Ascending aorta (tissue), 2 donors: Measurements from ENCODE around the gene STMN1. TPM values are rescaled to one million over a fixed set of nuclear protein-coding genes. Genes with fewer than 3 reads are reported as not detected.

Experiments used
- DNase-seq, 2 donors: peaks; one replicate each; pipeline ENCODE4 v3.0.0-alpha.2; 2019; ENCODE audit warnings: low spot score in 2 of 2
- H3K27ac ChIP-seq, 2 donors: fragments of 200-600 bp; sonication (generic); one replicate each; pipeline ENCODE4 v1.5.1; 2016 to 2017; ENCODE audit warnings: mild to moderate bottlenecking in 1 of 2
- H3K27me3 ChIP-seq: fragments of 200-600 bp; sonication (generic); one replicate; pipeline ENCODE4 v1.5.1; 2017
- H3K36me3 ChIP-seq, 2 donors: fragments of 200-600 bp; sonication (generic); one replicate each; pipeline ENCODE4 v1.5.1; 2016
- H3K4me1 ChIP-seq, 2 donors: fragments of 200-600 bp; sonication (generic); one replicate each; pipeline ENCODE4 v1.5.1; 2016 to 2017; ENCODE audit warnings: mild to moderate bottlenecking in 1 of 2
- H3K4me3 ChIP-seq, 2 donors: fragments of 200-600 bp; sonication (generic); one replicate each; pipeline ENCODE4 v1.5.1; 2016 to 2017; ENCODE audit warnings: mild to moderate bottlenecking in 1 of 2
- H3K9me3 ChIP-seq, 2 donors: fragments of 200-600 bp; sonication (generic); one replicate each; pipeline ENCODE4 v1.5.1; 2016
- intact Hi-C: fragments of 100-400 bp; cut with DNase I; formaldehyde crosslinking; loops from one replicate; pipeline ENCODE4 v1.15.1; 2023
- total RNA-seq: library from RNA; depleted of rRNA; stranded (reverse); fragments of >200 nt; gene quantifications from one replicate; pipeline ENCODE4 v1.1.0, GENCODE V29; 2016
- TF ChIP-seq, protein P1 (sequence below), 3 experiments: fragments of 200-600 bp in 2 of 3; fragments of 450-650 bp in 1 of 3; sonication (generic) in 2 of 3; IDR thresholded peaks; one replicate each; pipeline ENCODE4 v1.5.1; 2016 to 2019; ENCODE audit warnings: antibody characterized with exemption in 3 of 3, mild to moderate bottlenecking in 1 of 3, moderate library complexity in 1 of 3

Gene STMN1
- total RNA-seq, 1 donor from 2014 or later = 16.8 TPM

DNA sequence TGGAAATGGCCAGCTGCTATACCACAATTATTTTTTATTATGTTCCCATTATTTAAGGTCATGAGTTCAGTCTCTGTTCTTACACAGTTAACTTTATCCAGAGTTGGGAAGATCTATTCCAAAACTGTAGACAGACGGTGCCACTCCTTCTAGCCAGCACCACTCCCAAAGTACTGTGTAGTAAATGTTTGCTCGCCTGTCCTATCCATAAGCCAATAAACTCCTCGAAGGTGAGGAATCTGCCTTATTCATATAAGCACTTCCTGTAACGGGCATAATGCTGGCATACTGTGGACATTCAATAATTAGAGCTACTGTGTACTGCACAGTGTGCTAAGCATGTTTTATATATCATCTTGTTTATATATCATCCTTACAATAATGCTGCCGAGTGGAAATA lies 26.1 kb upstream of the STMN1 start:
- no peak overlapping the region for H3K27ac ChIP-seq

DNA sequence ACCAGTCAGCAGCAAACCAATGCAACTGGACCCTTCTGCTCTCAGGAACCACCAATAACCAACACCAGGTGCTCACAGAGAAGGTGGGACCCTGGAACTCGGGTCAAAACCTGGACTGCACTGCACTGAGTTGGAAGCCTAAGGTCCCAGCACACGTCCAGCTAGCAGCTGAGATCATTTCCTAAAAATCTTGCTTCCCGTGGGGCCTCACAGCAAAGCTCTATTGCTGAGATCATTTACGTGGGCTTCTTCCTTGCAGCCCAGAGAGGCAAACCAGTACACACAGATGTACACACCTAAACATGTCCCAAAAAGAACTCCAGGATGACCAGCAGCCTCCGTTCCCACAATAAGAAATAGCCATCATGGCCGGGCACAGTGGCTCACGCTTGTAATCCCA lies 22.8 kb upstream of the STMN1 start:
- no peaks in the 10 kb centered on the region for H3K27me3 ChIP-seq
- no peaks in the 10 kb centered on the region for H3K9me3 ChIP-seq
- DNase-seq = no peak
- H3K4me1 ChIP-seq = peaks cover 0 to 7% of the 10 kb centered on the region in 2 donors
- intact Hi-C loops = no loop called here
- no peak overlapping the region for H3K27ac ChIP-seq
- no peaks in the 10 kb centered on the region for H3K36me3 ChIP-seq
- H3K4me3 ChIP-seq = no peak overlapping the region
- TF ChIP-seq, protein P1, sequence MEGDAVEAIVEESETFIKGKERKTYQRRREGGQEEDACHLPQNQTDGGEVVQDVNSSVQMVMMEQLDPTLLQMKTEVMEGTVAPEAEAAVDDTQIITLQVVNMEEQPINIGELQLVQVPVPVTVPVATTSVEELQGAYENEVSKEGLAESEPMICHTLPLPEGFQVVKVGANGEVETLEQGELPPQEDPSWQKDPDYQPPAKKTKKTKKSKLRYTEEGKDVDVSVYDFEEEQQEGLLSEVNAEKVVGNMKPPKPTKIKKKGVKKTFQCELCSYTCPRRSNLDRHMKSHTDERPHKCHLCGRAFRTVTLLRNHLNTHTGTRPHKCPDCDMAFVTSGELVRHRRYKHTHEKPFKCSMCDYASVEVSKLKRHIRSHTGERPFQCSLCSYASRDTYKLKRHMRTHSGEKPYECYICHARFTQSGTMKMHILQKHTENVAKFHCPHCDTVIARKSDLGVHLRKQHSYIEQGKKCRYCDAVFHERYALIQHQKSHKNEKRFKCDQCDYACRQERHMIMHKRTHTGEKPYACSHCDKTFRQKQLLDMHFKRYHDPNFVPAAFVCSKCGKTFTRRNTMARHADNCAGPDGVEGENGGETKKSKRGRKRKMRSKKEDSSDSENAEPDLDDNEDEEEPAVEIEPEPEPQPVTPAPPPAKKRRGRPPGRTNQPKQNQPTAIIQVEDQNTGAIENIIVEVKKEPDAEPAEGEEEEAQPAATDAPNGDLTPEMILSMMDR (IDR thresholded peaks at IDR 0.05) = no peak

More for the DNA sequence above, 26.1 kb upstream of the STMN1 start:
- Histone ChIP-seq H3K4me3 (no peak overlapping the region), H3K4me1 (peaks cover 0 to 4% of the 10 kb centered on the region in 2 donors), H3K27me3 (no peaks in the 10 kb centered on the region), H3K36me3 (no peaks in the 10 kb centered on the region), H3K9me3 (no peaks in the 10 kb centered on the region)
- TF ChIP-seq, protein P1 (IDR thresholded peaks at IDR 0.05) = no peak
- intact Hi-C loops = no loop called here
- DNase-seq = no peak

DNA sequence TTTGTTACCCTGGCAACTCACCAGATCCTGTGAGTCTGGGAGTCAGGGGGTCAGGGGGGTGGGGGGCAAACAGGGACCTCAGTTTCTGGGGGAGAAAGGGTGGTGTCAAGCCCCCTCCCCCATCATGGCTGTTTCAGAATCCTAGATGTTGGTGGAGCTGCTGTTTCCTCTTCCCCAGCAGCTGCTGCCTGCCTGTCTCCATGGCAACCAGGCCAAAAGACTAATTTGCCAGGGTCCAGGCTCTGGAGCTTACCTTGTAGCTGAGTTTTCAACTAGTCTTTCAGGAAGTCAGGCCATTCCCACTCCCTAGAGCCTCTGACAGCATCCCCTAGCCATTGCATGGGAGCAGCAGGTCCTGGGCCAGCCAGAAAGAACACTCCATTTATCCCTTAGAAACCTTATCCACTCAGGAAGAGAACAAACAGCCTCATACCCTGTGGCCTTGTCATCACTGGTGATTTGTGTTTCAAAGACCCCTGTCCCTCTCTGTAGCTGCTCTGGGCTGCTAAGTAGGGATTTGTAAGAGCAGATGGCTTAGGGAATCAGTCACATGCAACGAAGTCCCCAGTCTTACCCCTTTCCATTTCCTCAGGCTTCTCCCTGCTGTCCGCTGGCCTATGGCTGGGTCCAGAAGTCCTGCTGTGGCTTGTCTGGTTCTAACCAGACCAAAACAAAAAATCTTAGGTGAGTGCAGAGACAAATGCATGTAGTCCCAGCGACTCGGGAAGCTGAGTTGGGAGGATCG lies 21.5 kb upstream of the STMN1 start:
- intact Hi-C loops = no loop called here
- TF ChIP-seq, protein P1 (IDR thresholded peaks at IDR 0.05) = no peak
- Histone ChIP-seq H3K27me3 (no peaks in the 10 kb centered on the region), H3K4me1 (peaks cover 0 to 12% of the 10 kb centered on the region in 2 donors), H3K36me3 (no peaks in the 10 kb centered on the region), H3K9me3 (no peaks in the 10 kb centered on the region), H3K27ac (no peak overlapping the region), H3K4me3 (no peak overlapping the region)
- DNase-seq = no peak

DNA sequence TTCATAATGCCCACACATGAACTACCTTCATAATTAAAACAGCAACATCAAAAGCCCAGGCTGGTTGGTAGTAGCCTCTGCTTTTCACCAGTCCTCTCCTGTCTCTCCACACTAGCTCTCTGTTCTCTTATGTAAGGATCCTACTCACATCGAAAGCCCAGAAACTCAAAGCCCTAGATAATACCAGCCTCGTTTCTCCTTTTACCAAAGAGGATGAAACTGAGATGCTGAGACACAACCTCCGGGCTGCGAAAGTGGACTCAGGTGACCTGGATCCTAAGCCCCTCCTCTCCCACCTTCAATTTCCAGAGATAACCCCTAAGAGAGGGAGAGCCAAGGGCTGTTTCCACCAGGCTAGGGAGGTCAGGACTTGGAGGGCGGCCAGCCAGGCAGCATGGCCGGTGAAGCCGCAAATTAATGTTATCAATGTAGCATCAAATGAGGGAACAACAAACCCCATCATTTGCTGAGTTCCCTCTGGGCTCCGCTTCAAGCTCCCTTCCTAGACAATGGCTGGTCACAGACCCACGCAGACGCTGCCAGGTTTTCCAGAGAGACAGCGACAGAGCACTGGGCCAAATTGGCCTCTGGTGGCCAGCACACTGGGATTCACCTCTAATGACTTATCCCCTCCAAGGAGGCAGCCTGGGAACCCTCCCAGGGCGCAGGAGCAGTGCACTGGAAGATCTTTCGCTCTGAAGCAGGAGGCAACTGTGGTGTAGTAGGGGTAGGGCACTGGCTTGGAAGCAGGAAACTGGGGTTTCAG lies 20.7 kb upstream of the STMN1 start:
- Histone ChIP-seq H3K4me3 (no peak overlapping the region), H3K9me3 (no peaks in the 10 kb centered on the region), H3K27me3 (no peaks in the 10 kb centered on the region), H3K4me1 (peaks cover 0 to 16% of the 10 kb centered on the region in 2 donors), H3K36me3 (no peaks in the 10 kb centered on the region), H3K27ac (no peak overlapping the region)
- TF ChIP-seq, protein P1 (IDR thresholded peaks at IDR 0.05) = no peak
- intact Hi-C loops = no loop called here
- DNase-seq = no peak

DNA sequence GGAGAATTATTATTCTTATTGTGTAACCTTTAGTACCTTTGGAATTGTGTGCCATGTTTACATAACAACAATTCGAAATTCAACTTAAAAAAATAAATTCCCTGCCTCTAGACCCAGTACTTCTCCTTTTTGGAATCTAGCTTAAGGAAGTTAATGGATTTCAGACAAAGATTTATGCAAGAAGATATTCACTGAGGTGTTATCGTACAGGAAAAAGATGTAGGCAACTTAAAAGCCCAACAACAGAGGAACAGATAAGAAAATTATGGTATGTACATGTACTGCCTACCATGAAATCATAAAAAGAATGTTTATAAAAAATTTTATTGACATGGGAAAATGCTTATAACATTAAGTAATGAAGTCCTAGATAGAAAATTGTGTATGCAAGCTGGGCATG lies 18.2 kb upstream of the STMN1 start:
- H3K4me1 ChIP-seq = peaks cover 0 to 16% of the 10 kb centered on the region in 2 donors
- H3K4me3 ChIP-seq = no peak overlapping the region
- no peaks in the 10 kb centered on the region for H3K9me3 ChIP-seq
- intact Hi-C loops = no loop called here
- TF ChIP-seq, protein P1 (IDR thresholded peaks at IDR 0.05) = no peak
- H3K36me3 ChIP-seq = no peaks in the 10 kb centered on the region
- H3K27me3 ChIP-seq = no peaks in the 10 kb centered on the region
- H3K27ac ChIP-seq = no peak overlapping the region
- no peak for DNase-seq
